Fibroblast of mammary gland (primary cell): Measurements from ENCODE around the gene BNIP5.
A peak's percentile ranks its signal among the peaks of the same experiment; 100 is the strongest.

Experiments used
- DNase-seq: peaks from one replicate; pipeline ENCODE4 v3.0.0-alpha.2; 2010; ENCODE audit warnings: low read depth
- H3K4me3 ChIP-seq: 2 replicates; pipeline ENCODE4 v1.5.1; 2011; ENCODE audit warnings: low read depth, mild to moderate bottlenecking, low read length, moderate library complexity; ENCODE audit not compliant: control insufficient read depth
- TF ChIP-seq, protein P1 (sequence below): conservative IDR thresholded peaks from 2 replicates; pipeline ENCODE4 v1.5.1; 2011; ENCODE audit warnings: low read depth, low read length, inconsistent platforms; ENCODE audit not compliant: control insufficient read depth, insufficient read depth

The BNIP5 gene

DNA sequence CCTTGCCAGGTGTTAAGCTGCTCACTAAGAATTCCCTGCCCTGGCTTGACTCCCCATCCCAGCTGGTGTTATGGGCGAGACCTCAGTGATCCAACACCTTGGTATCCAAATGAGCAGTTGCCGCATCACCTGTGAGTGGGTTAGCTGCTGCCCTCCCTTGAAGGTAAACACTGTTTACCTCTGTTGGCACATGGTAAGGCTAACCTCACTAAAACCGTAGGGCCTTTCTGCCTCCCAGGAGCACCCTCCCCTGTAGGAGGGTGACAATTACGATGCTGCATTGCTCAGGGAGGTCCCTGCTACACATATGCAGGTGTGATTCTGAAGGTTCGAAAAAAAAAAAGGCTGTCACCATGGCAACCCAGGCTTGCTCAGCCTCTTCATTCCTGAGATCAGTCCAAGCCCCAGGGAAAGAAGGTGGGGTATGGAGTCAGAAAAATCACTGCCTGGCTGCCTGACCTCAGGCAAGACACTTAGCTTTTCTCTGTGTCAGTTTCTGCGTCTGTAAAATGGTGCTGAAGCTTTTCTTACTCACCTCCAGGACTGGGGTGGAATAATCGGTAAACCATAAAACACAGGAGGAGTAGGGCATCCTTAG is 47.3 kb downstream of the BNIP5 start:
- DNase-seq, result no peak
- H3K4me3 ChIP-seq, result no peak overlapping the region
- TF ChIP-seq, protein P1, sequence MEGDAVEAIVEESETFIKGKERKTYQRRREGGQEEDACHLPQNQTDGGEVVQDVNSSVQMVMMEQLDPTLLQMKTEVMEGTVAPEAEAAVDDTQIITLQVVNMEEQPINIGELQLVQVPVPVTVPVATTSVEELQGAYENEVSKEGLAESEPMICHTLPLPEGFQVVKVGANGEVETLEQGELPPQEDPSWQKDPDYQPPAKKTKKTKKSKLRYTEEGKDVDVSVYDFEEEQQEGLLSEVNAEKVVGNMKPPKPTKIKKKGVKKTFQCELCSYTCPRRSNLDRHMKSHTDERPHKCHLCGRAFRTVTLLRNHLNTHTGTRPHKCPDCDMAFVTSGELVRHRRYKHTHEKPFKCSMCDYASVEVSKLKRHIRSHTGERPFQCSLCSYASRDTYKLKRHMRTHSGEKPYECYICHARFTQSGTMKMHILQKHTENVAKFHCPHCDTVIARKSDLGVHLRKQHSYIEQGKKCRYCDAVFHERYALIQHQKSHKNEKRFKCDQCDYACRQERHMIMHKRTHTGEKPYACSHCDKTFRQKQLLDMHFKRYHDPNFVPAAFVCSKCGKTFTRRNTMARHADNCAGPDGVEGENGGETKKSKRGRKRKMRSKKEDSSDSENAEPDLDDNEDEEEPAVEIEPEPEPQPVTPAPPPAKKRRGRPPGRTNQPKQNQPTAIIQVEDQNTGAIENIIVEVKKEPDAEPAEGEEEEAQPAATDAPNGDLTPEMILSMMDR, result no peak

DNA sequence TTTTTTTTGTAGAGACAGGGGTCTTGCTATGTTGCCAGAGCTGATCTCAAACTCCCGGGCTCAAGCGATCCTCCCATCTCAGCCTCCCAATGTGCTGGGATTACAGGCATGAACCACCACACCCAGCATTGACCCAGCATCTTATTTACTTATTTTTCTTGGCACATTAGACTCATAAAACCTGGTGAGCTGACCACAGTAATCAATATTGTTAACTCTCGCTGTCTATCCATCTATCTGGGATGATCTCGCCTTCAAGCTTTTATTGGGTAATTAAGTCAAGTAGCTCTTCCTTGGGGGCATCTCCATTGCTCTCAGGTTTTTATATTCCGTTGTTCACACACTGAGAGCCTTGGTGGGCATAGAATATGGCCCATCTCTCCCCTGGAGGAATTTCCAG is 49.8 kb downstream of the BNIP5 start:
- H3K4me3 ChIP-seq, result no peak overlapping the region
- no peak for DNase-seq
- TF ChIP-seq, protein P1, result no peak

DNA sequence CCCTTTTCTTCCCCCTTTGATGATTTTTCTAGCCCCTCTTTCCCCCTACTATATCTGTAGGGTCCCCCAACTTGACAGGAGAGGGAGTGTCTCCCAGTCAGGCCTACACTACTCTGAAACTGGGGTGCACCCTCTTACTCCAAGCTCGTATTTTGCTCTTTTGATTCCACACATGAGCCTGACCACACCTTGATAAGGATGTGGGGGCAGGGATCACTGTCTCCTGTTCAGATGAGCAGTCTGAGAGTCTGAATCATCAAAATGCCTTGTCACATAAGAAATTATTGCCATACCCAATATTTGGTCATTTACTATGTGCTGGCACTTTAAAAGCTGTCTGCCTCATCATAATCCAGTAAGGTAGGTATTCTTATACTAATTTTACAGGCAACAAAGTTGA is 50.9 kb downstream of the BNIP5 start:
- no peak overlapping the region for H3K4me3 ChIP-seq
- TF ChIP-seq, protein P1, result no peak
- no peak for DNase-seq

DNA sequence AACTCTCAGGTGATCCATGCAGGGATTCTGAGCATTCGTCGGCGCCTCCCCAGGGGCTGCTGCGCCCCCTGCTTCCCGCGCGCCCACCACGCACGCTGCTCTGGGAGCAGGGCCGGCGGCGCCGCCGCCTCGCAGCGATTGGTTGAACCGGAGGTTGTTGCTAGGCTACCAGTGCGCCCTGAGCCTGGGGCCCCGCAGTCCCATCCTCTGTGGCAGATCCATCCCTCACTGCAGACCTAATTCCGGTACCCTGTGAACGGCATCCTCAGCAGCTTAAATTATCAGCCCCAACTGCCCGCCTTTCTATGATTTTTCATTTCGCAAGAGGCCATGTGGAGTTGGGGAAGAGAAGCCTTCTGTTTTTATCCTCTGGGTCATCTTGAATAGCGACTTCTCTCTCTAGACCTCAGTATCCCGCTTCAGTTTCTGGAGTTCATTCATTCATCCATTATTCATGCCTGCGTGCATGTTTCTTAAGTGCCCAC is 51.5 kb downstream of the BNIP5 start:
- no peak for DNase-seq
- no peak overlapping the region for H3K4me3 ChIP-seq
- TF ChIP-seq, protein P1, result no peak

DNA sequence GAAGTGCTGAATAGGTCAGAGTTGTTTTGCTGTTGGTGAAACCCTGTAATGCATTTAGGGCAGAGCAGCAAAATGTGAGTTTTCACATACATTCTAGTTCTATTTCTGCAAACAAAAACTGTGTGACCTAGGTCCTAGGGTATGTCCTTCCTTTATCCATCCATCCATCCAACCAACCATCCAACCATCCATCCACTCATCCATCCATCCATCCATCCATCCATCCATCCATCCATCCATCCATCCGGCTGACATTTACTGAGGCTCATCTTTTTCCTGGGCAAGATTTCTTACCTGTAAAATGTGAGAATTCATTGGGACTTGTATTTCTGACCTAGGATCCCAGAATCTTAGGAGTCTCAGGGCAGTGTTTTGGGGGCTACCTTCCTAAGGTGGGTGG is 52.3 kb downstream of the BNIP5 start:
- H3K4me3 ChIP-seq, result no peak overlapping the region
- no peak for DNase-seq
- TF ChIP-seq, protein P1, result no peak

DNA sequence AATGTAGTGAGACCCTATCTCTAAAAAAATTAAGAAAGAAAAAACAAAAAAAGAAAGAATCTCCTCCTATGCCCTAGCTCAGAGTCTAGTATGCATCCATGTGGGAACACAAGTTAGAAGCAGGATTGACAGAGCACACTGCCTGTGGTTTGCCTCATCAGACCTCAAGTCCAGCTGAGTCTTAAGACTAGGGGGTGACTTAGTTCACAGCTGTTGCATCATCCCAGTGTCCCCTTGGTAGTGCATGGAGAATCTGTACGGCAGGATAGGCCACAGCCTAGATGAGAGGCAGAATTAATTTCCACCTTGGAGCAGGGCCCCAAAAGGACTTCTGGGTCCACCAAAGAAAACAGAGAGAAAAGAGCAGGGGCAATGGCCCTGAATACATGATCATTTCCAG is 53.1 kb downstream of the BNIP5 start:
- TF ChIP-seq, protein P1, result no peak
- DNase-seq, result peak; percentile 4
- no peak overlapping the region for H3K4me3 ChIP-seq

DNA sequence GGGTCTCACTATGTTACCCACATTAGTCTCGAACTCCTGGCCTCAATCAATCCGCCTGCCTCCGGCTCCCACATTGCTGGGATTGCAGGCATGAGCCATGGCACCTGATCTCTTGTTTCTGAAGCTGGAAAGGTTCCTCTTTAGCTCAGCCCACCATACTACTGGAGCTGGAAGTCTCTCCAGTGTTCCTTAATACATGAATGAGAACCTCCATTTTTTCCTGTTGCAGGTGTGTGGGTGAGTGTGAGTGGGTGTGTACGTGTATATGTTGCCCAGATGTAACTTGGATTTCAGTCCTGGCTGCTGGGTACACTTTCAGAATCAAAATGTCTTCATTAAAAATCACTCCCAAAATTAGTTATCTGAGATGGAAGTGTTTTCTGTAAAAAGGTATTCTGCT is 55.7 kb downstream of the BNIP5 start:
- no peak for DNase-seq
- TF ChIP-seq, protein P1, result no peak
- no peak overlapping the region for H3K4me3 ChIP-seq
